Hematopoietic multipotent progenitor cell treated with erythropoietin and hydrocortisone succinate and interleukin-3 and kit ligand, for 15 days (in vitro differentiated cells): ENCODE data around the gene MYH9.
"Not testable (repeated sequence)": the region's sequence is repeated elsewhere in the genome, so short reads cannot be mapped to it uniquely, and the experiment has no call there.

Experiments used
- DNase-seq: peaks from one replicate; pipeline ENCODE4 v3.0.0-alpha.2; 2015; ENCODE audit warnings: low spot score

The MYH9 gene

DNA sequence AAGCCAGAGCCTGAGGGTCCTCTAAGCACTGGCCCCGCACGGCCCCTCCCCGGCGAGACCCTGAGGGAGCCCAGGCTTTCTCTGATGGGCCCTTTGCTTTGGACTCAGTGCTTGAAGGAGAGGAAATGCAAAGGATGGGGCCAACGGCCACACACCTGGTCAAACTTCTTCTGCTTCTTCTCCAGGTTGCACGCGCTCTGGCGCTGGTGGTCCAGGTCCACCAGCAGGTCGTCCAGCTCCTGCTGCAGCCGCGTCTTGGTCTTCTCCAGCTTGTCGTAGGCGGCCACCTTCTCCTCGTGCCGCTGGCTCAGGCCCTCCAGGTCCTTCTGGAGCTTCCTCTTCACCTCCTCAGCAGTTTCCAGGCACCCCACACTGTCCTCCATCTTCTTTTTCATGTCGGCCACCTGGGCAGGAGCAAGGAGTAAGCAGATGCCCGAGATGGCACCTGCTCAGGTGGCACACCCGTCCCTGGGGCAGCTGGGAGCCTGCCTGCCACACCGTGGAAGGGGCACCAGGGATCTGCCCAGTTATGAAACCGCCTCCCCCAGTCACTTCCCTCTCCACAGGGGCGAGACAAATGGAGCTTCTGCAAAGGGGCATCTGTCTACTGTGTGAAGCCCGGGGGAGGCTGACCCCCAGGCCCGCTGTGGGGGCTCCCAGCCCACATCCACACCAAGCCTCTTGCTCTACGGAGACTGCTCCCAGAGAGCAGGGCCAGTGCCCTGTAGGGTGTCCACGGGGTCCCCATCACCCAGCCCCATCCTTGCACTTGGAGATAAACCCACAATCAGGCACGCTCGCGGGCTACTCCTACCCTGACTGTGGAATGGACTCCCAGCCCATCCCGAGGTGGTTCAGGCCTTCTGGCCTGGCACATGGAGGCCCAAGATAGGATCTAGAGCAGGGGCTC is 95.7 kb downstream of the MYH9 start:
- no peak for DNase-seq

DNA sequence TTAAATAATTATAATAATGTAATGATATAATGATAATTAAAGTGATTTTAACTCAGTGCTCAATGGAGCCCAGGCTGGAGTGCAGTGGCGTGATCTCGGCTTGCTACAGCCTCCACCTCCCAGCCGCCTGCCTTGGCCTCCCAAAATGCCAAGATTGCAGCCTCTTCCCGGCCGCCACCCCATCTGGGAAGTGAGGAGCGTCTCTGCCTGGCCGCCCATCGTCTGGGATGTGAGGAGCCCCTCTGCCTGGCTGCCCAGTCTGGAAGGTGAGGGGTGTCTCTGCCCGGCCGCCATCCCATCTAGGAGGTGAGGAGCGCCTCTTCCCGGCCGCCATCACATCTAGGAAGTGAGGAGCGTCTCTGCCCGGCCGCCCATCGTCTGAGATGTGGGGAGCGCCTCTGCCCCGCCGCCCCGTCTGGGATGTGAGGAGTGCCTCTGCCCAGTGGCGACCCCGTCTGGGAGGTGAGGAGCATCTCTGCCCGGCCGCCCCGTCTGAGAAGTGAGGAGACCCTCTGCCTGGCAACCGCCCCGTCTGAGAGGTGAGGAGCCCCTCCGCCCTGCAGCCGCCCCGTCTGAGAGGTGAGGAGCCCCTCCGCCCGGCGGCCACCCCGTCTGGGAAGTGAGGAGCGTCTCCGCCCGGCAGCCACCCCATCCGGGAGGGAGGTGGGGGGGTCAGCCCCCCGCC is 97.2 kb downstream of the MYH9 start:
- not testable (repeated sequence) for DNase-seq

DNA sequence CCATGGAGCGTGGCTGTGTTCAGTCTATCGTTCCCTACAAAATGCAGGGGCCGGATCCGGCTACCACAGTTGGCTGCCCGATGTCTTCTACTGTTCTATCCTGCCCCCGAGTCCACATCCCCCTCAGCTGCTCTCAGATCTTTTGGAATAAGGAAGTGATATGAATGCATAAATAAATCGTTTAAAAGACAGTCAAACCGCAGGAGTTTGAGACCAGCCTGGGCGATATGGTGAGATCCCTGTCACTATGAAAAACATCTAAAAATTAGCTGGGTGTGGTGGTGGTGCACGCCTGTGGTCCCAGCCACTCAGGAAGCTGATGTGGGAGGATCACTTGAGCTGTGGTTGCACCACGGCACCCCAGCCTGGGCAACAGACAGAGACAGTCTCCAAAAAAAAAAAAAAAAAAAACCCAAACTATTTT is 97.8 kb downstream of the MYH9 start:
- not testable (repeated sequence) for DNase-seq

DNA sequence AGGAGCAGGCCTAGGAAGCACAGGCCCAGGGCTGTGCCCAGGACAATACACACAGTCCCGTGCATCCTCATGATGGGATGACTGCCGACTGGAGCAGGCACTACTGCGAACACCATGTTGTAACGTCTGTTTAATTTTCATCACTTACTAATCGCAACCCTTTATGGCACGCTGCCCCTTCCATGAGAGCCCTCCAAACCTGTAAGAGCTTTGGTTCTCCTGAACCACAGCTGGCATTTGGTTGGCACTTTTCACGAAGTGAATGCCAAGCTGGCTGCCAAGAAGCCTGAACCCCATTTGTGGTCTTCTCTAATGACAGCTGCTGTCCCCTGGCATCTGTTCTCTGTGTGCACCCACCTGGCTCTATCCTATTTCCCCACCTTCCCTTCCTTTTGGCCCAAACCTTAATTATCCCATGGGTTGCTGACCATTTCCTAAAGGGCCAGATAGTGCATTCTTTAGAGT is 98.3 kb downstream of the MYH9 start:
- no peak for DNase-seq

DNA sequence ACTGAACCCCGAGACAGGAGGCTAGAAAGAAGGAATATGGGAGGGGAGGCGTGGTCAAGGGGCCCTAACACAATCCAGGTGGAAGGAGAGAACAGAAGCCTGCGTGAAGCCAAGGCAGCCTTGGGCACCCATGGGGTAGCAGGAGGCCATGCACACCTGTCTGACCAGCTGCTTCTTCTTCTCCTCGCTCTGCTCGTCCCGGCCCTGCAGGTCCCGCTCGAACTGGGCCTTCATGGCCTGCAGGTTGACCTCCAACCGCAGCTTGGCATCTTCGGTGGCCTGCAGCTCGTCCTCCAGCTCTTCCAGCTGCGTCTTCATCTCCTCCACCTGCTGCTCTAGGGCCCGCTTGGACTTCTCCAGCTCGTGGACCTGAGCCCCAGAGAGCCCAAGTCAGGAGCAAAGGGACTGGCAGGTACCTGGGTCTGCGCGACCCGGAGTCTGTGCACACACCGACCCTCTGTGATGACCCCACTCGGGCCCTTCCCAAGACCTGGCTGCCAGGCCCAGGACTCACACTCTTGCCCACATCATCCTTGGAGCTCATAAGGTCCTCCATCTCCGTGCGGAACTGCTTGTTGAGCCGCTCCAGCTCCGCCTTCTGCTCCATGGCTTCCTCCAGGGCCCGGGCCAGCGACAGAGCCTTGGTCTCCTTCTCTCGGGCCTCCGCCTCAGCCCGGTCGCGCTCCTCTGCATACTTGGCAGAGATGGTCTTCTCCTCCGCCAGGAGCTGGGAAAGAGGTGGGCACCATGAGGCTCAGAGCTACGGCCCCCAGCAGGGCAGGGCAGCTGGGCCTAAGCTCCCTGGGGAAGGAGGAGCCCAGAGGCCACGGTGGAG is 99.0 kb downstream of the MYH9 start:
- DNase-seq: no peak

DNA sequence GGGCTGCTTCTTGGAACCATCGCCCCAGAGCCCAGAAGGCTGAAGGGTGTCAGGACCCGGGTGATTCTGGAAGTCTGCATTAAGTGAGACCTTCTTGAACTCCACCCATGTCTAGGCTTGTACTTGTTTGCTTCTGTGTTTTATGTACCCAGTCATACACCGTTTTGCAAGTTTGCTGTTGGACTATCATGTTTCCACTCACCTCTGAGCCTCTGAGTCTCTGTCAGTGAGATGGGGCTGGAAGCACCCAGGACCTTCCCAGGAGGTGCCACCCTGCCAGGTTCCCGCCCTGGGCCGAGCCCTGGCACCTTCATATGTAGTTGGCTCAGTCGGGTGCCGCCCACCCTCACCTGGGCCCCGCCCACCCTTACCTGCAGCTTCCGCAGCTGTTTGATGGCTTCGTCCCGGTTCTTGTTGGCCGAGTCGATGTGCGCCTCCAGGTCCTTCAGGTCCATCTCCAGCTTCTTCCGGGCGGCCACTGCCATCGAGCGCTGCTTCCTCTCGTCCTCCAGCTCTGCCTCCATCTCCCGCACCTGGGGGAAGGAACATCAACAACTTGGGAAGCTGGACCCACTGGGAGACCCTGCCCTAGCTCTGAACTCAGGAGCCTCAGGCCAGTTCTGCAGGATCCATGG is 99.8 kb downstream of the MYH9 start:
- no peak for DNase-seq

DNA sequence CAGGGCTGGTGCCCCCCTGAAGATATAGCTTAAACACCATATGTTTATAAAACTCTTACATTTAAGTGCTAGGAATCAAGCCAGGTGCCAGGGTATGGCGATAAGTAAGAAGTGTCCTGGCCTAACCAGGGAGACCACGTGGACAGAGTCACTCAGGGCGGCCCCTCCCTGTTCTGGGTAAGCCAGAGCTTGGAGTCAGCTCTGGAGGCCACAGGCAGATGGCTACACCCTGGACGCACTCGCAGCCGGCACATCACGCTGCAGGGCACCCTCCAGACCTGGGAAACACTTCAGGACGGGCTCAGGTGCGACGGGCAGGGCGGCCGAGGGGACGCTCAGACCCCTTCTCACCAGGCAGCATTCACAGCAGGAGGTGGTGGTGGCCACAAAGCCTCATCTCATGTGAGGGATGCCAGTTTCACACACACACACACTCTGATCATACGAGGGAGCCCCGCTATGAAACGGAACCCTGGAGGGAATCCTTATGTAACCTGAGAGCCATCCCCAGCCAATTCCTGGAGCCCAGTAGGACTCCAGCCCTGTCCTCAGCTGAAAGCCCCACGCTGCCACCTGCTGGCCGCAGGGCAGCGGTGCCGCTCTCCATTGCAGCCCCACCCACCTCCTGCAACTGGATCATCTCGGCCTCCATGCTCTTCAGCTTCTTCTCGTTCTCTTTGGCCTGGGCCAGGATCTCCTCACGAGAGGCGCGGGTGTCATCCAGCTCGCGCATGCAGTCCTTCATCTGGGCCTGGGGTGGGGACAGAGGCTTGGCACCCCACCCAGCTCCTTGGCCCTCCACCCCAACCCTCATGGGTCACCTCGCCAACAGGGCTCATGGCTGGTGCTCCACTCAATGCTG is 101.4 kb downstream of the MYH9 start:
- peak; percentile 82 for DNase-seq

DNA sequence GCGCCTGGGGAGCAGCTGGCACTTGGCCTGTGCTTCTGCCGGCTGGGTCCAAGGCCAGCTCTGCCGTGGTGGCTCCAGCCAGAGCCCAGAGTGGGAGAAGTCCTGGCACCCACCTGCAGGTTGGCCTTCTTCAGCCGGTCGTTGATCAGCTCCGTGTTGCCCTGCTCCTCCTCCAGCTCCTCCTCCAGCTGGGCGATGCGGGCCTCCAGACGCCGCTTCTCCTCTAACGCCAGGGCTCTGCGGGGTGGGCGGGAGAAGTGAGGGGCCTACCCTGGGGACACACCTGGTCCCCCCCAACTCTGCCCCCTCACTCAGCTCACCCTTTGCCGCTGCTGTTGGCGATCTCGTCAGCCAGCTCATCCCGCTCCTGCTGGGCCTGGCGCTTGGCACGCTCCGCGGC is 102.2 kb downstream of the MYH9 start:
- DNase-seq: no peak

DNA sequence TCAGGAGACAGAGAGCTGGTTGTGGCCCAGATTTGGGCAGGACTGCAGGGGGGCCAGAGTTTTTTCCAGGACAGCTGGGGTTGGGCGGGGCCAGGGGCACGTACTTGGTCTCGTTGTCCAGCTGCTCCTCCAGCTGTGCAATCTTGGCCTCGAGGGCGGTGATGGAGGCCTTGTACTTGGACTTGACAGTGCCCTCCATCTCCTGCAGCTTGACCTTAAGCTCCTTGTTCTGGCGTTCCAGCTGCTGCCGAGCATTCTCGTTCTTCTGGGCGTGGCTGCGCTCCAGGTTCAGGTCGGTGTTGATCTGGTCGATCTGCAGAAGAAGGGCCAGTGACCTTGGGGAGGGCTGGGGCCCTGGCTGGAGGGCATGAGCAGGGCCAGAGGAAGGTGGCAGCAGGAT is 102.8 kb downstream of the MYH9 start:
- no peak for DNase-seq

DNA sequence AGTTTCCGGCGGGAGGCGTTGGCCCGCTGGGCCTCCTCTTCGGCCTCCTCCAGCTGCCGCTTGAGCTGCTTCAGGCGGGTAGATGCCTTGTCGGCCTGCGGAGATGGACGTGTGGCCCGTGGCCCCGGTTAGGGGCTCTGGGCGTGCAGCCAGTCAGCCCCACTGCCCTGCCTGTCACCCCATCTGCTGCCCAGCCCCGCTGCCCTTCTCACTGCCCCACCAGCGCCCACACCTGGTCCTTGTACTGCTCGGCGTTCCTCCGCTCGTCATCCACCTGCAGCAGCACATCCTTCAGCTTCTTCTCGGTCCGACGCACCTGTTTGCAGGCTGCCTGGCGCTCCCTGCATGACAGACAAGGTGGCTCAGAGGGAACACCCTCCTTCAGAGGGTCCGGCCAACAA is 103.6 kb downstream of the MYH9 start:
- no peak for DNase-seq

DNA sequence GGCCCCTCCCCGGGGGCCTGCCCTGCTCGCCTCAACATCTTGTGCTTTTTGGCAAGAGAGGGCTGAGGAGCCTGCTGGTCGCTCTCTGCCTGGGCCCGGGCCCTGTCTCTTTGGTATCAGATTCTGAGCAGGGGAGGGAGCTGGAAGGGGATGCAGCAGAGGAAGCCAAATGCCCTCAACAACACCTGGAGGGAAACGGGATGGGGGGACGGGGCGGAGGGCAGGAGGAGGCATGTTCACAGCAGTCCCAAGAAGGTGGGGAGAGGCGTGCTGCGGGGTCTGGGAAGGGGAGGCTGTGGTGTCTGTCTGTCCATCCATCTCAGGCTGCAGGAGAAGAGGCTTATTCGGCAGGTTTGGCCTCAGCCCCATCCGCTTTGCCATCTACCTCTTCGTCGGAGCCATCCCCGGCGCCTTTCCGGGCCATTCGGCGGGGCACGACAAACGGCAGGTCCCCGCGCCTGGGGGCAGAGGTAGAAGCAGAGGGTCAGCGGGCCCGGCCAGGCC is 105.4 kb downstream of the MYH9 start:
- no peak for DNase-seq

DNA sequence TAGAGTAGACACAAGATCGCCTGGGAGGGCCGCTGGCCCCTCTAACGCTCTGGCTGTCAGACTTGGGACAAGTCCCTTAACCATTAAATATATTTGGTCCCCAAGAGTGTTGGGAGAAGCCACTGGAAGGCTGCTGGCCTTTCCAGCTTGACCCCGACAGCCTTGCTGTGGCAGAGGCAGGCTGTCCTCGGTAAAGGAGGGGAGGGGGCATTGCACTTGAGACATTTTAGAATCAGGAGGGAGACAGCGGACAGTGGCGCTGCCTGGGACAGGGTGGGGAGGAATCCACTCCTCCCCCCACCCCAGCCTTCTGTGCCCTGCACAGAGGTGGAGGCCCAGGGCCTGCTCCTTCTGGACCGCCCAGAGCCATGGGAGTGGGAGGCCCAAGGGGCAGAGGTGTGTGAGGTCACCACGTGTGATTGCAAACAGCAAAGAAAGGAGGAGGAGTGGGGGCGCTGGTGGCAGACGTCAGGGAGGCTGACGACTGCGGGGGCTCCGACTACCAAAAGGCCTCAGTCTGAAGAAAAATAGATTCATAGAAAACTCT is 105.9 kb downstream of the MYH9 start:
- DNase-seq: no peak

DNA sequence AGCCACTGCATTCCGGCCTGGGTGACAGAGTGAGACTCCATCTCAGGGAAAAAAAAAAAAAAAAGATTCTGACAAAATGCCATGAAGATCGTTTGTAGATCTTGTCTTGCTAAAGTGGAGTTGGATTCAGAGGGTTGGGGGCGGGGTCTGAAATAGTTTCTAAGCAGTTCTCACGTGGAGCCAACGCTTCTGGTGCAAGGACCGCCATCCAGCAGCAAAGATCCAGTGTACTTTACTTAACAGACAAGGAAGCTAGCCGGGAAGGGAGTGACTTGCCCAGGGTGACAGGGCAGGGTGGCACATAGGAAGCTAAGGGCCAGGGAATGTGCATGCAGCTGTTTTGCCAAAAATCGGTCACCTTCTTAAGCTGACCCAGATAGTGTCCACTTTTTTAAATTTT is 107.4 kb downstream of the MYH9 start:
- DNase-seq: no peak

DNA sequence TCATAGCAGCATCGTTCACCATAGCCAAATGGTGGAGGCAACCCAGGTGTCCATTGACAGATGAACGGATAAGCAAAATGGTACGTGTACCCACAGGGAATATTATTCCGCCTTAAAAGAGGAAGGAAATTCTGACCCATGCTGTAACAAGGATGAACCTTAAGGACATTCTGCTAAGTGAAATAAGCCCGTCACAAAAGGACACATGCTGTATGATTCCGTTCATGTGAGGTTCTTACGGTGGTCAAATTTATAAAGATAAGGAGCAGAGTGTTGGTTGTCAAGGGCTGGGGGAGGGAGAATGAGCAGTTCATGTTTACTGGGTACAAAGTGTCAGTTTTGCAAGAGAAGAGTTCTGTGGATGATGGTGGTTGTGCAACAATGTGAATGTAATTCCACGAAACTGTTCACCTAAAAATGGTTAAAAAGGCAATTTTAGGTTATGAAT is 108.5 kb downstream of the MYH9 start:
- DNase-seq: no peak

DNA sequence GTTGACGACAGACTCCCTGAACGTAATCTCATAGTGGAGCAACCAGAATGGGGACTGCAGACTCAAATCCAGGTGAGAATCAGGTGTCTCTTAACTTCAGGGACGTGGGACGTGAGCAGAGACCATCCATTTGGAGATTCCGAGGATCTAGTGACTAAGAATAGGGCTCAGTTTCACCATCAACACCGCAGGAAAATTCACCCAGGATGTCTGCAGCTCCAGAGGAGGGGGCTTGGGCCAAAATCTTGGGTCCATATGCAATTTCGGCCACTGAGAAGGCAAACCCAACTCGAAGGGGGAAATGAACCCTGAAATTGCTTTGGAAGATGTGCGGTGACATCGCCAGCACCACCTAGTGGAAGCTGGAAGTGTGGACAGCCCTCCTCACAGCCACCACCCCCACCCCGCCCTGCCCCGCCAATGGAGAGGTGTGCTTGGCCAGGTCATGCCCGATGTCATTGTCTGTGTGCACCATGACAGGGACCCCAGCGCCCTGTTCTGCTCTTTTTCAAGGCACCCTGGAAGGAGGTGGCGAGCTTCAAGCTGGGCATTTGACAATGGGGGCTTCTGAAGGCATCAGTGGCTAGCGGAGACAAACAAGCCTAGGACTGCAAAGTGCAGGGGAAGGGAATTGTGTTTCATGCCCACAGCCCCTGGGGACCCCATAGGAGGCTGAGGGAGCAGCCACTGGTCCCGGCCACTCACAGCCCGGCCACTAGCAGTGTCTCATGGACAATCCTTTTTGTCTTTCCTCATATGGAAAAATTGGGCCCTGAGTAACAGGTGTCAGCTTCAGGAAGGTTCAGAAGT is 110.1 kb downstream of the MYH9 start:
- peak; percentile 71 for DNase-seq

DNA sequence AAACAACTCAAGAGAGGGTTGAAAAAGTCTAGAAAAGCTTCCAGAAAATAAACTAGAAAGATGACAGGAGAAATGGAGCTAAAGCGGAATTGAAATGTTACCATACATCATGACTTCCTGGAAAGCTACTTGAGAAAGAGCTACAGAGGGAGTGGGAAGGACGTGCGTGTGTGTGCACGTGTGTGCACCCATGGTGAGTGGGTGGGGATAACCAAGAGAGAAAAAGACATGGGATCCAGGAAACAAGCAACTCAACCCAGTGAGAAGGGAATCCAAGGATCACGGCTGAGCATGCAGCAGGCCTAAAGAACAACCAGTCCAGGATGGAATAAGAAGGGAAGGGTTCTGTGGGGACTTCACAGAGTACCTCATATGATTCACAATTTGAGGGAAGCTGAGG is 113.2 kb downstream of the MYH9 start:
- no peak for DNase-seq

DNA sequence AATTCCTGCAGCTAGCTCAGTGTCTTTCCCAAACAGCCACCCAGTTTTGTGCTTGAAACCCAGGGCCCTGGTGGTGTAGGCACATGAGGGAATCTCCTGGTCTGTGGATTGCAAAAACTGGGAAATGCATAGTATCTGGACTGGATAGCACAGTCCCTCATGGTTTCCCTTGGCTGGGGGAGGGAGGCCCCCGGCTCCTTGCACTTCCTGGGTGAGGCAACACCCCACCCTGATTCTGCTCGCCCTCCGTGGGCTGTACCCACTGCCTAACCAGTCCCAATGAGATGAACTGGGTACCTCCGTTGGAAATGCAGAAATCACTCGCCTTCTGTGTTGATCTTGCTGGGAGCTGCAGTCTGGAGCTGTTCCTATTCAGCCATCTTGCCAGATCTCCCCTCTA is 115.8 kb downstream of the MYH9 start:
- not testable (repeated sequence) for DNase-seq

DNA sequence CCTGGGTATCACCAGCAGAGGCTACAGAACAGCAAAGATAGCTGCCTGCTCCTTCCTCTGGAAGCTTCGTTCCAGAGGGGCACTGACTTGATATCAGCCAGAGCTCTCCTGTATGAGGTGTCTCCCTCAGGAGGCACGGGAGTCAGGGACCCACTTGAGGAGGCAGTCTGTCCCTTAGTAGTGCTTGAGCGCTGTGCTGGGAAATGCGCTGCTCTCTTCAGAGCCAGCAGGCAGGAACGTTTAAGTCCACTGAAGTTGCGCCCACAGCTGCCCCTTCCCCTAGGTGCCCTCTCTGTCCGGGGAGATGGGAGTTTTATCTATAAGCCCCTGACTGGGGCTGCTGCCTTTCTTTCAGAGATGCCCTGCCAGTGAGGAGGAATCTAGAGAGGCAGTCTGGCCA is 116.5 kb downstream of the MYH9 start:
- DNase-seq: not testable (repeated sequence)

DNA sequence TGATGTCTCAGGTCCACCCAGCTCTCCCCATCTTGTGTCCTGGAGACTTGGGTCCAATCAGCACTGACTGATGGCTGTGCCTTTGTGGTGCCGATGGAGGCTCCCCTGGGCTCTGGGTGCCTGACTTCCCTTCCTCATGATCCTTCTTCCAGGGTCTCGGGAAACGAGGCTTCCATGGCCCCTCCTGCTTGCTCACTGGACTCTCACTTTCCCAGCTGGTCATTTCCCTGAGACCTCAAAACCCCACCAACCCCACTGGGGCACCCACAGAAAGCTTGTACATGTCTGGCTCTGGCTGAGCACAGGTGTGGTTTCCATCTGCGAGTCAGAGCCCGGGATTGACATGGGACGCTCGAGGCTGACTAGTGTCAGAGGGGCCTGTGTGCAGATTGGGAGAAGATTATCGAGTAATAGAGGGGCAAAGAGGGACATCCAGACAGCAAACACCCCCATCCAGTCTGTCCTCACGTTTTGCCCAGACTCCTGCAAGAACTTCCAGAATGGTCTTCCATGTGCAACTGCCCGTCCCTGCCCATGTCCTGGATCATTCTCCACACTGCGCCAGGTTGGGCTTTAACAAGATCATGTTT is 119.8 kb downstream of the MYH9 start:
- DNase-seq: no peak
